KBM-7 (cell line): Measurements from ENCODE around the gene C3orf33.

ENCODE experiments used
- DNase-seq: peaks from one replicate; pipeline ENCODE4 v3.0.0-alpha.2; 2015
- in situ Hi-C: fragments of 300-500 bp; cut with MboI; formaldehyde crosslinking; loops from 2 replicates; pipeline ENCODE4 v1.14.3; 2020; ENCODE audit warnings: low sequenced_read_pairs, low pct_unique_long_range_greater_than_20kb, mixed read lengths

The C3orf33 gene

GRCh38 chr3:155791190-155791589 lies 14.9 kb downstream of the C3orf33 start:
- DNase-seq, result no peak
- in situ Hi-C loops, result no loop called here

- DNase-seq, result peak; percentile 13
- in situ Hi-C loops, result no loop called here
Observed at GRCh38 chr3:155790272-155790925, 15.7 kb downstream of the C3orf33 start.

GRCh38 chr3:155785662-155786295 lies 20.3 kb downstream of the C3orf33 start:
- in situ Hi-C loops, result no loop called here
- no peak for DNase-seq

GRCh38 chr3:155782390-155782953 lies 23.6 kb downstream of the C3orf33 start:
- in situ Hi-C loops, result no loop called here
- DNase-seq, result no peak

- in situ Hi-C loops, result no loop called here
Observed at GRCh38 chr3:155780291-155780690, 25.8 kb downstream of the C3orf33 start.

GRCh38 chr3:155778462-155778861 lies 27.6 kb downstream of the C3orf33 start:
- no peak for DNase-seq
- in situ Hi-C loops, result no loop called here

More at GRCh38 chr3:155780291-155780690, 25.8 kb downstream of the C3orf33 start:
- no peak for DNase-seq

GRCh38 chr3:155772801-155773200 lies 33.3 kb downstream of the C3orf33 start:
- in situ Hi-C loops, result no loop called here
- no peak for DNase-seq

- in situ Hi-C loops, result no loop called here
Observed at GRCh38 chr3:155771126-155771525, 35.0 kb downstream of the C3orf33 start.

GRCh38 chr3:155766206-155766605 lies 39.9 kb downstream of the C3orf33 start:
- DNase-seq, result no peak
- in situ Hi-C loops, result no loop called here

More at GRCh38 chr3:155771126-155771525, 35.0 kb downstream of the C3orf33 start:
- DNase-seq, result no peak

- DNase-seq, result no peak
- in situ Hi-C loops, result no loop called here
Observed at GRCh38 chr3:155763870-155764463, 42.1 kb downstream of the C3orf33 start.

GRCh38 chr3:155760653-155761052 lies 45.4 kb downstream of the C3orf33 start:
- no peak for DNase-seq
- in situ Hi-C loops, result no loop called here

- in situ Hi-C loops, result no loop called here
- DNase-seq, result no peak
Observed at GRCh38 chr3:155757577-155757976, 48.5 kb downstream of the C3orf33 start.

GRCh38 chr3:155753038-155753639 lies 52.9 kb downstream of the C3orf33 start:
- peak; percentile 64 for DNase-seq
- in situ Hi-C loops, result no loop called here

GRCh38 chr3:155748611-155749365 lies 57.3 kb downstream of the C3orf33 start:
- in situ Hi-C loops, result no loop called here

GRCh38 chr3:155747946-155748290 lies 58.2 kb downstream of the C3orf33 start:
- no peak for DNase-seq
- in situ Hi-C loops, result no loop called here

More at GRCh38 chr3:155748611-155749365, 57.3 kb downstream of the C3orf33 start:
- no peak for DNase-seq

- DNase-seq, result no peak
- in situ Hi-C loops, result no loop called here
Observed at GRCh38 chr3:155747286-155747945, 58.7 kb downstream of the C3orf33 start.

- no peak for DNase-seq
- in situ Hi-C loops, result no loop called here
Observed at GRCh38 chr3:155746703-155747102, 59.4 kb downstream of the C3orf33 start.

- DNase-seq, result no peak
- in situ Hi-C loops, result no loop called here
Observed at GRCh38 chr3:155745795-155746550, 60.1 kb downstream of the C3orf33 start.
